Chondrocyte (in vitro differentiated cells): ENCODE measurements around the gene TSR3. TPM values are rescaled to one million over a fixed set of nuclear protein-coding genes. Genes with fewer than 3 reads are reported as not detected.

Experiments used
- DNase-seq: peaks from one replicate; pipeline ENCODE4 v3.0.0; 2021; ENCODE audit warnings: mixed read lengths, low spot score
- H3K27ac Mint-ChIP-seq: one replicate; pipeline ENCODE4 v1.8.0; 2021; ENCODE audit warnings: mild to moderate bottlenecking, moderate library complexity, mixed read lengths; ENCODE audit not compliant: unreplicated experiment
- H3K27me3 Mint-ChIP-seq: 2 replicates; pipeline ENCODE4 v1.8.0; 2021; ENCODE audit warnings: low read depth, mixed read lengths
- H3K36me3 Mint-ChIP-seq: 2 replicates; pipeline ENCODE4 v1.8.0; 2021; ENCODE audit warnings: low read depth, mixed read lengths
- H3K4me1 Mint-ChIP-seq: 2 replicates; pipeline ENCODE4 v1.8.0; 2021; ENCODE audit warnings: low read depth, mild to moderate bottlenecking, mixed read lengths
- H3K4me3 Mint-ChIP-seq: one replicate; pipeline ENCODE4 v1.8.0; 2021; ENCODE audit warnings: mild to moderate bottlenecking, moderate library complexity, mixed read lengths; ENCODE audit not compliant: unreplicated experiment
- H3K9me3 Mint-ChIP-seq: 2 replicates; pipeline ENCODE4 v1.8.0; 2021; ENCODE audit warnings: low read depth, mixed read lengths
- long read RNA-seq: library from polyadenylated mRNA; stranded (forward); transcript quantifications from one replicate; pipeline ENCODE4 v2.0.0, GENCODE V29; 2021
- total RNA-seq: library from RNA; stranded (reverse); gene quantifications from 3 replicates; pipeline ENCODE4 v1.2.1, GENCODE V29; 2021
- TF ChIP-seq, protein P1 (sequence below): fragments of 200-600 bp; sonication (generic); IDR thresholded peaks from 2 replicates; pipeline ENCODE4 v1.5.0; 2021; ENCODE audit warnings: antibody characterized with exemption, mild to moderate bottlenecking, moderate library complexity

The TSR3 gene
- total RNA-seq: 52.2 to 56.8 TPM (median 56.0 TPM) in 3 replicates
- long read RNA-seq, transcript TSR3-201 (6 exons, 1,243 nt): major isoform, 135 of 171 reads
- long read RNA-seq, partial matches to known transcripts: 3 of 171 reads
- long read RNA-seq, other reads (novel, unspliced or antisense): 33 of 171 reads

DNA sequence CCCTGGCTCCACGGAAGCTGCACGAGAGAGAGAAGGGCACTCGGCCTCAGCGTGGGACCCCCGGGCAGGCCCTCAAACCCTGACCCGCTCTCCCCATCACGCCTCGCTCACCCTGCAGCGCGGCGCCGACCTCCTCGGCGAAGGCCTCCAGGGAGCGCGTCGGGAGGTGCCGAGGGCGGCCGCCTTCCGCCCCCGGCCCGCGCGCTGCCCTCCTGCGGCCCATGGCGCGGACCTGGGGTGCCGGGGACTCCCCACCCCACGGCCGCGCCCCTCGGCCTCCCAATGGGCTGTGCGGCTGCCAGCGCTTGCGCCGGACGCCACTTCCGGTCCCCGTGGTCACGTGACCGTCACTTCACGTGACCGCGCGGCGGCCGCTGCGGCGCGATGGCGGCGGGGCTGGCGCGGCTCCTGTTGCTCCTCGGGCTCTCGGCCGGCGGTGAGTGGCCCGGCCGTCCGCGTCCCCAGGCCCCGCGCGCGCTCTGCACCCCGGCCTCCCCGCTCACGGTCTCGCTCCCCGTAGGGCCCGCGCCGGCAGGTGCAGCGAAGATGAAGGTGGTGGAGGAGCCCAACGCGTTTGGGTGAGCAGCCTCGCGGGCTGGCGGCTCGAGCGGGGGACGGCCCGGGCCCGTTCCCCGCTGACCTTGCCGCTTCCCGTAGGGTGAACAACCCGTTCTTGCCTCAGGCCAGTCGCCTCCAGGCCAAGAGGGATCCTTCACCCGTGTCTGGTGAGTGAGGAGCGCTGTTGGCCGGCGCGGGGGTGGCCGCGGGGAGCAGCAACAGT, at the start of gene TSR3, which contains the start of gene GNPTG:
Gene TSR3, minus strand, starts transcription at position 297 of the 781 bp plus-strand sequence. Its CDS starts 74 bp downstream, at position 223.
Gene GNPTG, plus strand, starts transcription at position 350 of the 781 bp plus-strand sequence. Its CDS starts 35 bp downstream, at position 385.
- TF ChIP-seq, protein P1, sequence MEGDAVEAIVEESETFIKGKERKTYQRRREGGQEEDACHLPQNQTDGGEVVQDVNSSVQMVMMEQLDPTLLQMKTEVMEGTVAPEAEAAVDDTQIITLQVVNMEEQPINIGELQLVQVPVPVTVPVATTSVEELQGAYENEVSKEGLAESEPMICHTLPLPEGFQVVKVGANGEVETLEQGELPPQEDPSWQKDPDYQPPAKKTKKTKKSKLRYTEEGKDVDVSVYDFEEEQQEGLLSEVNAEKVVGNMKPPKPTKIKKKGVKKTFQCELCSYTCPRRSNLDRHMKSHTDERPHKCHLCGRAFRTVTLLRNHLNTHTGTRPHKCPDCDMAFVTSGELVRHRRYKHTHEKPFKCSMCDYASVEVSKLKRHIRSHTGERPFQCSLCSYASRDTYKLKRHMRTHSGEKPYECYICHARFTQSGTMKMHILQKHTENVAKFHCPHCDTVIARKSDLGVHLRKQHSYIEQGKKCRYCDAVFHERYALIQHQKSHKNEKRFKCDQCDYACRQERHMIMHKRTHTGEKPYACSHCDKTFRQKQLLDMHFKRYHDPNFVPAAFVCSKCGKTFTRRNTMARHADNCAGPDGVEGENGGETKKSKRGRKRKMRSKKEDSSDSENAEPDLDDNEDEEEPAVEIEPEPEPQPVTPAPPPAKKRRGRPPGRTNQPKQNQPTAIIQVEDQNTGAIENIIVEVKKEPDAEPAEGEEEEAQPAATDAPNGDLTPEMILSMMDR: no peak
- H3K36me3 Mint-ChIP-seq: peaks cover 2% of the 10 kb centered on the region

DNA sequence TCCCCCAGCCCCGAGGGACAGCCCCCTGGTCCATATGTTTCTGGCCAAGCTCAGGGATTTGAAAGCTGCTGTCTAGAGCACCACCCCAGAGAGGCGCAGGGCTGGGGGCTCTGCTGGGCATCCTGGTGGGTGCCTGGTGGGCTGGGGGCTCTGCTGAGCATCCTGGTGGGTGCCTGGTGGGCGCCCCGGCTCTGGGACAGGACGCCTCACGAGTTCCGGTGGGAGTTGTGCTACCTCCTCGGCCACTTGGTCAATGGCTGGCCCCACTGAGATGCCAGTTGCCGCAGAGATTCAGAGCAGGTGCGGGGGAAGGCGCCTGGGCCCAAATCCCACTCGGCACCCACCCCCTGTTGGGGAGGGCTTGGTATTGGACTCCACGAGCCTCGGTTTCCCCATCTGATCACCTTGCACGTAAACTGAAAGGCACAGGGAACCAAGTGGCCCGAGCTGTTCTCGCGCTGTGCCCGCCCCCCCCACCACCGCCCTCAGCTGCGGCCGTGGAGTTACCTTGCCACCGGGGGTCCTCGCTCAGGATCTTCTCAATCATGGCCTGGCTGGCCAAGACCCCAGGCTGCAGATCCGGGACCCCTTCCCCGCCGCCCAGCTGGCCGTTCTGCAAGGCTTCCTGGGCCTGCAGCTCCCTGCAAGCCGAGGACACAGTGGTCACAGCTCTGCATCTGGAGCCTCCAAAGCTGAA, 49.5 kb upstream of the TSR3 start:
- no peak overlapping the region for H3K27ac Mint-ChIP-seq
- no peak overlapping the region for H3K4me3 Mint-ChIP-seq
- DNase-seq: no peak
- no peaks in the 10 kb centered on the region for H3K9me3 Mint-ChIP-seq
- peaks cover 6% of the 10 kb centered on the region for H3K36me3 Mint-ChIP-seq
- H3K4me1 Mint-ChIP-seq: no peaks in the 10 kb centered on the region
- no peaks in the 10 kb centered on the region for H3K27me3 Mint-ChIP-seq
- TF ChIP-seq, protein P1: no peak

More for the DNA sequence above, at the start of gene TSR3, which contains the start of gene GNPTG:
- peaks cover 40% of the 10 kb centered on the region for H3K4me1 Mint-ChIP-seq
- peak within 1 kb of the TSS; percentile 87 for H3K4me3 Mint-ChIP-seq
- DNase-seq: no peak
- H3K27me3 Mint-ChIP-seq: no peaks in the 10 kb centered on the region
- peak within 1 kb of the TSS; percentile 84 for H3K27ac Mint-ChIP-seq
- H3K9me3 Mint-ChIP-seq: no peaks in the 10 kb centered on the region

GRCh38 chr16:1398826-1399581, 47.3 kb upstream of the TSR3 start:
- TF ChIP-seq, protein P1: no peak
- no peak overlapping the region for H3K4me3 Mint-ChIP-seq
- no peaks in the 10 kb centered on the region for H3K27me3 Mint-ChIP-seq
- H3K9me3 Mint-ChIP-seq: no peaks in the 10 kb centered on the region
- H3K27ac Mint-ChIP-seq: no peak overlapping the region
- no peaks in the 10 kb centered on the region for H3K4me1 Mint-ChIP-seq
- peaks cover 6% of the 10 kb centered on the region for H3K36me3 Mint-ChIP-seq
- DNase-seq: no peak

DNA sequence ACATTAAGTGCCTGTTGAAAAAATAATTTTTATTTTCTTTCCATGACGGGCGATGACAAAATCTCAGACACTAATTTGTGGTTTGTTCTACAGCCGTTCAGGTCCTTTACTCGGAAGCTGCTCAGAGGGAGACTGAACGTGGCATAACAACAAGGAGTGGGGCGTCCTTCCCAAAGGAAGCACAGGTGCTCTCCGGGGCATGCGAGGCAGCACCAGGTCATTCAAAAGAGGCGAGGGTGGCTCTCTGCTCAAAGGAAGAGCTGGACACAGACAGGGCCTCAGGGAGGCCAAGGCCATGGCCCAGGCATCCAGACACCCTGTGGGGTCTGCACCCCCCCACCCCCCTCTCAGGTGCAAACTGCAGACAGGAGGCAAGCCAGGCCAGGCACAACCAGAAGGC, 46.7 kb upstream of the TSR3 start:
- no peak for DNase-seq
- H3K9me3 Mint-ChIP-seq: no peaks in the 10 kb centered on the region
- TF ChIP-seq, protein P1: no peak
- H3K27ac Mint-ChIP-seq: no peak overlapping the region
- H3K4me3 Mint-ChIP-seq: no peak overlapping the region
- peaks cover 6% of the 10 kb centered on the region for H3K36me3 Mint-ChIP-seq
- no peaks in the 10 kb centered on the region for H3K4me1 Mint-ChIP-seq
- no peaks in the 10 kb centered on the region for H3K27me3 Mint-ChIP-seq
